Left colon (tissue), 2 donors: ENCODE data around the gene PACS2. TPM values are rescaled to one million over a fixed set of nuclear protein-coding genes. Genes with fewer than 3 reads are reported as not detected.

Source experiments
- ATAC-seq: fragments of 200-7000 bp; cut with Tn5 transposase; one replicate; pipeline ENCODE4 v1.9.1; 2020; ENCODE audit warnings: mild to moderate bottlenecking, moderate library complexity
- DNase-seq, 2 donors: peaks; one replicate each; pipeline ENCODE4 v3.0.0-alpha.2; 2020
- intact Hi-C, 2 donors: fragments of 100-400 bp; cut with DNase I in 1 of 2; cut with micrococcal nuclease in 1 of 2; formaldehyde crosslinking; loops; one replicate each; pipeline versions ENCODE4 v1.11.2 to v1.14.0; 2022; cut with DNase I, micrococcal nuclease
- total RNA-seq, 2 donors: library from RNA; stranded (reverse); fragmentation: NEBNext Ultra II Directional; extraction: Animal tissue kit (Norgen Biotek cat#: 25700); gene quantifications; one replicate each; pipeline ENCODE4 v1.2.1, GENCODE V29; 2021
- donor health status: DM: no; HTN: no; CAD: no.
- donor health status: DM: yes; HTN: yes; CAD: no.

The PACS2 gene
- total RNA-seq, 2 donors from 2014 or later = 54.8 to 67.5 TPM

- DNase-seq = peak in 1 of 2 donors; percentile 41
- intact Hi-C loops = no loop called here
- ATAC-seq = peak; percentile 96
These were observed 122.6 kb downstream of the PACS2 start for GRCh38 chr14:105436891-105437722.

DNA sequence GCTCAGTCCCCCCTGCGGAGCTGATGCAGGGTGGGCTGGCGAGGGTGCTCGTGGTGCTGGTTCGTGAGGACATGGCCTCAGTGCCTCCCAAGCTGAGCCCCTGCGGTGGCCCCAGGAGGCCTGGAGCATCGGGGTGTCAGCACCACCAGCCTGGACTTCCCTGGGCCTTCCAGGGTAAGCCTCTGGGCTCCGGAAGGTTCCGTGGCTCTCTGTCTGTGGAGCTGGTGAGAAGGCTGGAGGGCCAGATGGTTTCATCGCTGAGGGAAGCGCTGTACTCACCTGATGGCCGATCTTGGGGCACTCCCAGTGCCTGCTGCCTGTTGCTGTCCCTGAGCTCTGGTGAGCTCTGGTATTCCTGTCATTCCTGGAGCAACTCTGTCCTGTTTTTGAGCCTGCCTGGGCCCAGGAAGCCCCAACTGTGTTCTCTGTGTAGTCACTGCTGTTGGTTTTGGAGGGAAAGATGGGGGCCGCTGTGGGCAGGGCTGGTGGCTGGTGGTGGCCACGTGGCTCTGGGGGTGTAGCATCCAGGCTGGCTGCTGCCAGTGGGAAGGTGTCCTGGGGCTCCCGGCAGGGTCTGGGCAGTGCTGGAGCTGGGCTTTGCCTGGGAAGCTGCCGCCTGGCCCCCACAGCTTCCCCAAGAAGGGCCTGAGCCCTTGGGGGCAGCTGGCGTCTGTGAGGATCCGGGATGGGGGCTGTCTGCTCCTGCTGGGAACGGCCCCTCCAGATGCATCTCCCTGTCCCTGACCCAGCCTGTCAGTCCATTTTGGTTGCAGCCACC lies 123.4 kb downstream of the PACS2 start:
- no peak for DNase-seq
- ATAC-seq = no peak
- intact Hi-C loops = no loop called here

GRCh38 chr14:105439179-105439578 lies 124.6 kb downstream of the PACS2 start:
- intact Hi-C loops = no loop called here
- DNase-seq (no peak), ATAC-seq (no peak)

- intact Hi-C loops = no loop called here
- ATAC-seq = no peak
- no peak for DNase-seq
These were observed 125.4 kb downstream of the PACS2 start for GRCh38 chr14:105439710-105440553.

DNA sequence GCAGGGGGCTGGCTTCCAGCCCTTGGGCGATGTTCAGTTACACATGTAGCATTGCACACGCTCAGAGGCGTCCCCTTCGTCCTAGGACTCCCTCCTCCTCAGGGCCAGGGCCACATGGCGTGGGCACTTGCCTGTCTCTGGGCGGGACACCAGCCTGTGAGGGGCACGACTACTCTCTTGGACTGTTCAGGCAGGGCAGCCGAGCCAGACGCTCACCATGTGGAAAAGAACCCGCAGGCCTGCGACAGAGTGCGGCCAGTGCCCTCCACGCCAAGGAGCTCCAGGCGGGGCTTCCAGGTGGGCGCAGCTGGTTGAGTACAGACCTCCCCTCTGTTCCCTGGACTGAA lies 126.0 kb downstream of the PACS2 start:
- intact Hi-C loops = no loop called here
- DNase-seq = no peak
- ATAC-seq = no peak

DNA sequence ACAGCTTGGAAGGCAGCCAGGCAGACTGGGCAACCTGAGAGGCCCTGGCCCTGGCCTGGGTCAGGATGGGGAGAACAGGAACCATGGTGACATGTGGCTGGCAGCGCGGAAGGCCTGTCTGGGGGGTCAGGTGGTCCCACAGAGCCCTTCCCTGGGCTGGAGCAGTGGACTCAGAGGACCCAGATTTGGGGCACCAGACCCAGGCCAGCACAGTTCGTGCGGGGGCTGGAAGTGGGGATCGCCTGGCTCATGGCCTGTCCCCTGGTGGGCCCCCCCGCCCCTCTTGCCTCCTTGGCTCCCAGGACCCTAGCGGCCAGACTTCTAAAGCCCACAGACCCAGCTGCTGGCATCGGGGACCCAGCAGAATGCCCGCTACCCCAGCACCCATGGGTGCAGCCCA lies 126.4 kb downstream of the PACS2 start:
- DNase-seq (no peak), ATAC-seq (no peak)
- intact Hi-C loops = no loop called here

DNA sequence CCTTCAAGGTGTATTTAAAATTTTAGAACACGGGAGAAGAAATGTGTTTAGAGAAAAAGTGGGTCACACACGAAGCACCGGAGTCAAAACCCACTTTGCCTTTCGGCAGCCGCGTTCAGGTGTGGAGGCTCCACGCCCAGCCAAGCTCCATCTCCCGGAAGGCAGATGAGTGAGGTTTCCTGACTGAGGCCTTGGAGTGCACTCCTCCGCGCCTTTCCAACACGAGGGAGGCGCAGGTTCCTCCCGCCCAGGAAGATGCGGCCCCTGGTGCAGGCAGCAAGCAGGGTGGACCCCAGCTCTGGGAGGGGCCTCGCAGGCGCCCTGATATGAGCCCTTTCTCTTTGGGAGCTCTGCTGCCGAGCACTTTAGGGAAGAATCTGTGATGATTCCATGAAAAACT lies 127.6 kb downstream of the PACS2 start:
- DNase-seq (no peak), ATAC-seq (no peak)
- intact Hi-C loops = no loop called here

DNA sequence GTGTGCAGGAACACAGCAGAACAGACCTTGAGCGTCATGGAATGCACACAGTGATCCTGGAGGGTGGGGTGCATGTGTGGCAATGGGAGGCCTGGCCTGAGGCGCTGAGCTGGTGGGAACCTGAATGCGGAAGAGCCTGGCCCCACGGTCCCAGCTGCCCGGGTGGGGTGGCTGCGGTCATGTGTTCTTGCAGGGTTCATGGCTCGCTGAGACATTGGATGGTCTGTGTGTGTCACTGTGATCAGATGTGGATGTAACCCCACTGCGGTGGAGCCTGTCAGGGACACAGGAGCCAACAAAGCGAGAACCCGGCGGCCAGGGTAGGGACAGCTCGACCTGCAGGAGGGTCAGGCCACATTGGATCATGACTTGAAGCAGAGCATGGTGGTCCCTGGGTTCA lies 128.3 kb downstream of the PACS2 start:
- no peak for DNase-seq
- no peak for ATAC-seq
- intact Hi-C loops = no loop called here

DNA sequence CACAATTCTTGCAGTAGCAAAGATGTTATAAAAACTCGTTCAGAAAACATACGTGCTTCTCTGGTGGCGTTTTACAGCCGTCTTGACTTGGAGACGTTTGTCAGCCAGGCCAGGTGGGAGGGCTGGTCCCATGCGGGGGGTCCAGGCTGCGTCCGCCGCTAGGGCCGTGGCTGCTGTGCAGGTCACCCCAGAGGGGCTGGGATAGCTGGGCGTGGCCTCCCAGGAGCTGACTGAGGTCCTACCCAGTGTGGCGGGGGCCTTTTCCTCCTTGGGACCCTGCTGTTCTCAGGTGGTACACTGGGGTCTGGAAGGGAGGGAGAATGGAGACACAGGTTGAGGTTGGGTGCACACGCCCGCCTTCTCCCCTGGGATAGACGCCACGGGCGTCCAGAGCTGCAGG lies 130.3 kb downstream of the PACS2 start:
- intact Hi-C loops = no loop called here
- DNase-seq (no peak), ATAC-seq (no peak)

DNA sequence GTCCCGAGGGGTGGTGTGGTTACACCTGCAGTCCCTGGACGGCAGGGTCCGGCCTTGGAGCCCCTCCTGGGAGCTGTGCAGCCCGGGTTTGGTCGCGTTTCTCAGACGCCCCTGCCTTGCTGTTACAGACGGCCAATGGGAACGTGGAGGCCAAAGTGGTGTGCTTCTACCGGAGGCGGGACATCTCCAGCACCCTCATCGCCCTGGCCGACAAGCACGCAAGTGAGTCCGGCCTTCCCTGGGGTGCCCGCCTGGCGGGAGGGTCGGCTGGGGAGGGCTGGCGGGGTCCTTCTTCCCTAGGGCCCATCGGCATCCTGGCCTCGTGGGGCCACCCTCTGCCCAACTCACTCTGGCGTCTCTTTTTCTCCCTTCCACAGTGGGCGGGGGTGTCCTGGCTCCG lies 130.7 kb downstream of the PACS2 start:
- intact Hi-C loops = no loop called here
- no peak for DNase-seq
- ATAC-seq = no peak

DNA sequence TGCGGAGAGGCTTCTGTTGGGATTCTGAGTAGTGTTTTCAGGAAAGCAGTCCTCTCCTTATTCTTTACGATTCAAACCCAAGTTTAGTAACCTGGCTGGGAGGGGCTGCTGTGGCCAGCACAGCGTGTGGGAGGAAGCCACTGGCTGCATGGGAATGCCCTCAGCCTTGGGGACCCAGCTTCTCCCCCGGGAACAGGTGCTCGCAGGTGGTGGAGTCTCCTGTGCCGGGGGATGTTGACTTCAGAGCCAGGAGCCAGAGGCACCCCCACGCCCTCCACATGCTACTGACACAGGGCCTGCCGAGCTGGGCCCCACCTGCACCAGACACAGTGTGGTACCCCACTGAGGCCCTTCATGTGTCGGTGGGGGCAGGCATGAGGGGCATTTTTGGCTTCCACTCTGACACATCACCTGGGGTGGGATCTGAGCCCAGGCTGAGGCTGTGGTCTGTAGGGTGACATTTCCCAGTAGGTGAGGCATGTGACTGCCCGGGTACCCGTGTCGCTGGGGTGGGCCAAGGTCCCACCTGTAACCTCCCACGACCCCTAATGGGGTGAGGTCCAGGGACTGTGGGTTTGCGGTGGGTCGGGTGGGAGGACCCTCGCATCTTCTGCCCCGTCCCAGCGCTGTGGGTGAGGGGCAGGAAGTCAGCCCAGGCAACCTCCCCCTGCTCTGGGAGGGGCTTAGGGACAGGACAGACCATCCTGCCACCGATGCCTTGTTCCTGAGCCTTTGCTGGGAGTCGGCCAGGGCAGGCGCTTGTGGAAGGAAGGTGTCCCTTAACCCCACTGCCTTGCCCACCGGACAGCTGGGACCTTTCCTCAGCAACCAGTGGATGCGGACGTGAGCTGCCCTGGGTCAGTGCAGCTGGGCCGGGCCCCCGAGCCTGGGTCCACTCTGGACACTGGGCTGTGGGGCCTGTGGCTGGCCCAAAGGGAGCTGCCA lies 131.6 kb downstream of the PACS2 start:
- intact Hi-C loops = no loop called here
- ATAC-seq (no peak), DNase-seq (no peak)

- no peak for ATAC-seq
- intact Hi-C loops = no loop called here
- no peak for DNase-seq
These were observed 132.4 kb downstream of the PACS2 start for GRCh38 chr14:105446971-105447370.

Other genes starting within 250 kb of the PACS2 start
- 1 to 10 TPM in 1 of 2 donors, under 1 TPM in 1; 0.73 to 3.4 TPM for gene GPR132, start 249.3 kb upstream of the PACS2 start, total RNA-seq
- gene JAG2, start 146.0 kb upstream of the PACS2 start, total RNA-seq = 10 to 100 TPM in 1 of 2 donors, 1 to 10 TPM in 1; 7.6 to 11.9 TPM
- gene NUDT14, start 133.4 kb upstream of the PACS2 start, total RNA-seq = 10 to 100 TPM; 45.6 to 56.8 TPM
- gene BTBD6, start 66.2 kb upstream of the PACS2 start, total RNA-seq = 10 to 100 TPM; 52.5 to 53.6 TPM
- gene BRF1, start 13.7 kb upstream of the PACS2 start, total RNA-seq = 10 to 100 TPM; 29.9 to 35.1 TPM
- 1 to 10 TPM in 1 of 2 donors, under 1 TPM in 1; 0.49 to 1.3 TPM for gene TEX22, start 83.8 kb downstream of the PACS2 start, total RNA-seq
- 10 to 100 TPM; 59.2 to 77.4 TPM for gene MTA1, start 105.1 kb downstream of the PACS2 start, total RNA-seq
- 10 to 100 TPM; 13.0 to 19.2 TPM for gene CRIP2, start 160.1 kb downstream of the PACS2 start, total RNA-seq
- gene CRIP1, start 172.1 kb downstream of the PACS2 start, total RNA-seq = 100 to 1,000 TPM in 1 of 2 donors, 10 to 100 TPM in 1; 86.8 to 222 TPM
- gene TEDC1, start 176.5 kb downstream of the PACS2 start, total RNA-seq = 10 to 100 TPM; 15.7 to 25.8 TPM
- under 1 TPM; 0.37 to 0.95 TPM for gene TMEM121, start 211.8 kb downstream of the PACS2 start, total RNA-seq